LNCaP clone FGC (cell line): Measurements from ENCODE around the gene ZMYM4.
A peak's percentile ranks its signal among the peaks of the same experiment; 100 is the strongest.

Experiments used
- DNase-seq: peaks from one replicate; pipeline ENCODE4 v3.0.0-alpha.2; 2011; ENCODE audit warnings: low read depth
- H3K4me3 ChIP-seq: 2 replicates; pipeline ENCODE4 v1.5.1; 2011; ENCODE audit warnings: mild to moderate bottlenecking, low read depth, low read length, control low read depth
- CTCF ChIP-seq: IDR thresholded peaks from 2 replicates; pipeline ENCODE4 v1.5.1; 2012; ENCODE audit warnings: mild to moderate bottlenecking; ENCODE audit not compliant: control insufficient read depth, insufficient read depth; ENCODE audit errors: extremely low read depth

Gene ZMYM4

GRCh38 chr1:35448344-35448801 lies 179.9 kb downstream of the ZMYM4 start:
- no peak overlapping the region for H3K4me3 ChIP-seq
- DNase-seq = peak; percentile 64
- no peak for TF ChIP-seq CTCF

- TF ChIP-seq CTCF = no peak
- no peak overlapping the region for H3K4me3 ChIP-seq
- DNase-seq = no peak
Observed at GRCh38 chr1:35449334-35450008, 181.0 kb downstream of the ZMYM4 start.

GRCh38 chr1:35451125-35451528 lies 182.6 kb downstream of the ZMYM4 start:
- peak; percentile 56 for DNase-seq
- TF ChIP-seq CTCF = peak; percentile 92
- H3K4me3 ChIP-seq = no peak overlapping the region

GRCh38 chr1:35452106-35452774 lies 183.7 kb downstream of the ZMYM4 start:
- DNase-seq = peak; percentile 50
- TF ChIP-seq CTCF = no peak
- H3K4me3 ChIP-seq = no peak overlapping the region

- no peak for DNase-seq
- no peak overlapping the region for H3K4me3 ChIP-seq
- TF ChIP-seq CTCF = no peak
Observed at GRCh38 chr1:35453031-35453430, 184.5 kb downstream of the ZMYM4 start.

DNA sequence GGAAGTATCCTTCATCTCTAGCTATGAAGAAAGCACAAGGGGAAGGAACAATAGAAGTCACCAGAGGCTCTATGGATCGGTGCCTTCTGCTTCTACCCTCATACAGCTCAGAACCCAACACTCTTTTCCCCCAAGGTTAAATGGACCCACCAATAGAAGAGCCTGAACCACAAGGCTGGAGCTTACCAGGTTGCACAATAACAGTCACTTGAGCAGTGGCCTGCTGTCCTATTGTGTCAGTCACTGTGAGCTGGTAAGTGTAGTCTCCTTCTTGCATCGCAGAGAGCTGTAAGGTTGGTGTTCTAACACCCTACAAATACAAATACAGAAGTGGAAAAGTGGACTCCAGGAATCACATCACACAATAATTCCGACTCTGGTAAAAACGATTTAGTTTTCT lies 185.7 kb downstream of the ZMYM4 start:
- H3K4me3 ChIP-seq = no peak overlapping the region
- no peak for DNase-seq
- no peak for TF ChIP-seq CTCF
